Stimulated activated CD4-positive, alpha-beta T cell treated with anti-CD3 and anti-CD28 coated beads, Interleukin-2, amount 100 ng/mL, for 48 hours (primary cell): Measurements from ENCODE around the gene SCP2.

Source experiments
- DNase-seq, 2 donors: peaks; one replicate each; pipeline ENCODE4 v3.0.0-alpha.2; 2020

SCP2 gene

DNA sequence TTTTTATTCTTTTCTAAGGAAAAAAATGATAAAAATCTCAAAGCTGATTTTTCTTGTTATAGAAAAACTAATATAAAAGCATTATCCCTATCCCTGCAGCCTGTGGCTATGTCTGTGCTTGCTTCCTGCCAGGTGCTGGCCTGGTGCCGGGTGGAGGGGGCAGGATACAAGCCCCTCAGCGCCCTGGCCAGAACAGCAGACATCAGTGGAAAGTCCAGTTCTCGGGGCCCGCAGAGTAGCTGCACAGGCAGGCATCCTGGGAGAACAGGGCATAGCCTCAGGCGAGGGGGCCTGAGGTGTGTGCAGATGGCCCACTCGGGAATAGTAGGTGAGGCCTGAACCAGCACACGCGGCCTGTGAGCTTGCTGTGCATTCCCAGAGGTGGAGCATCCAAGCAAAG lies 158.3 kb downstream of the SCP2 start:
- DNase-seq = no peak

DNA sequence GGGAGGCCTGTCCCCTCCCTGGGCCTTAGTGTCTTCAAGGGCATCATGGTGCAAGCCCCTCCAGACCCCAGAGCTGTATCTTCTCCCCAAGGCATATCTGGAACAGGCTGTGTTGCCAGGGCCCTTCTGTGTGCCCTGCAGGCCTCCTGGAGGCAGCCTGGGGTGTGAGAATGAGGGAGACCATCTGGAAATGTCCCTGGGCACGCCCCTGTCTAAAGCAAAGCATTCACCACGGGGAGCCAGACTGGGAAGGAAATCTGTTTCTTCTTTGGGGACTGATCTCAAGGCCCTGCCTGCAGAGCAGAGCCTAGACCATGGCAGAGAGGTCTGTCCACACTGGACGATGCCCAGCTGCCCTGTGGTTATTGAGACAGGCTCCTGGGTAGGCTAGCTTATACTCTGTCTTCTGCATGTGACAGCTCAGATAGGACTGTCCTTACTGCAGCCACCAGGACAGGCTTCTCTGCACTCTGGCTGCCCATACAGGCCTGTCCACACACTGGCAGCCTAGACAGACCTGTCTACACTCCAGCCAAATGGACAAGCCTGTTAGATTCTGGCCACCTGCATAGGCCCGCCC lies 159.5 kb downstream of the SCP2 start:
- DNase-seq = no peak

DNA sequence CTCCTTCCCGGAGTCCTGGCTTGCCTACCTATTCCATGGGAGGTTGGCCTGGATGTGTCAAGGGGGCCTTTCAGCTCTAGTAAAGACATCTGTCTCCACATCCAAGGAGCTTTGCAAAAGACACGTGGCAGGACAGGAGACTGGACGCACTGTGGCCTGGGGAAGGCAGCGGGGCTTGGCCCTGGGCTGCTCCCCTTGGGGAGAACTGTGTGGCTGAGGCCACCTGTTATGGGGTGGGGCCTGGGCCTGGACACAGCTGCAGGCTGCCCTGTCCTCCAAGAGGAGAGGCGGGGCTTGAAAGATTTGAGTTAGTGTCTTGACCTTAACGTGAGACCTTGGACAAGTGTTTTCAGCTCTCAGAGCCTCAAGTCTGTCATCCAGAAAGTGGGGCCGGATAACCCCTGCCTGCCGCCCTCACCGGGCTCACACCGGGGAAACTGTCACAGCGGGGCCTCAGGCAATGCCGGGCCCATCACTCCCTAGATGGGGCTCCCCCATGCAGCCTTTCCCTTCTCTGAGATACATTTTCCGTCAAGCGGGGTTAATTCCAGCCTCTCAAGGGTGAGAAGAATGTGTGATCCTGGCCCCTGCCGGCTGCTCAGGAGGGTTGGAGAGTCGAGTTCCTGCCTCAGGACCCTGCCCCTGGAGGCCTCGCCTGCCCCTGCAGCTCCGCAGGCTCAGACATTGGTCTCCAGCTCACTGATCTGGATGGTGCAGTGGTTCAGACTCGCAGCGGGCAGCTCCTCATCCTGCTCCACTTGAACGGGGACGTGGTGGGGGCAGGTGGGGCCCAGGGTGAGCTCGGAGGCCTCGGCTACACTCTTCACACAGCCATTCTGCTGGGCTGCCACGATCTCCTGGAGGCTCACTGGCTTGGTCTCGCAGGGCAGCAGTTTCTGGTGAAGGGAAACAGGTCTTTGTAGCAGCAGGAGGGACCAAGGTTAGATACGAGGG lies 160.5 kb downstream of the SCP2 start:
- no peak for DNase-seq

DNA sequence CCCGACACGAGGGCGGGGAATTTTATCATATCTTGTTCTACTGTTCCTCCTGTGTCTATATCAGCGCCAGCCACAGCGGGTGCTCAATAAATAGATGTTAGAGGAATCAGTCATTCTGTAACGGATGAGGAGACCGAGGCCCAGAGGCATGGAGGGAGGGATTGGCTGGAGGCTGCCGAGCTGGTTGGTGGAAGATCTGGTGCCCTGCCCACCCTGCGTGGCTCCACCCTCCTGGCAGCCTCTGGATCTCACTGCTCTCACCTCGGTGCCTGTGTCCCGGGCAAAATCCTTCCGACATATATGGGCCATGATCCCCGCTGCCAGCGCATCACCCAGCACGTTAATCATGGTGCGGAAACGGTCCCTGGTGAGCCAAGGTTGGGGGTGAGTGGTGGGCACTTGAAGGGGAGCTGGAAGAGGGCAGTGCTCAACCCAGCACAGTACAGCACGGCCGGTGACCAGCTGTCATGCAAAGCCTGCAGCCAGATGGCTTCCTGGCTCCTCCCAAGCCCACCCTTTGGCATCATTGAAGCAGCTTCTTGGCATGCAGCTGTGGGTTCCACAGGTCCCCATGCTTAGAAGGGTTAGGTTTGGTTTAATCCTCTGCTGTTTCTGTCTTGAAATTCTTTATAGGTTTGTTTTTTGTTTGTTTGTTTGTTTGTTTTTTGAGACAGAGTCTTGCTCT lies 161.7 kb downstream of the SCP2 start:
- no peak for DNase-seq

DNA sequence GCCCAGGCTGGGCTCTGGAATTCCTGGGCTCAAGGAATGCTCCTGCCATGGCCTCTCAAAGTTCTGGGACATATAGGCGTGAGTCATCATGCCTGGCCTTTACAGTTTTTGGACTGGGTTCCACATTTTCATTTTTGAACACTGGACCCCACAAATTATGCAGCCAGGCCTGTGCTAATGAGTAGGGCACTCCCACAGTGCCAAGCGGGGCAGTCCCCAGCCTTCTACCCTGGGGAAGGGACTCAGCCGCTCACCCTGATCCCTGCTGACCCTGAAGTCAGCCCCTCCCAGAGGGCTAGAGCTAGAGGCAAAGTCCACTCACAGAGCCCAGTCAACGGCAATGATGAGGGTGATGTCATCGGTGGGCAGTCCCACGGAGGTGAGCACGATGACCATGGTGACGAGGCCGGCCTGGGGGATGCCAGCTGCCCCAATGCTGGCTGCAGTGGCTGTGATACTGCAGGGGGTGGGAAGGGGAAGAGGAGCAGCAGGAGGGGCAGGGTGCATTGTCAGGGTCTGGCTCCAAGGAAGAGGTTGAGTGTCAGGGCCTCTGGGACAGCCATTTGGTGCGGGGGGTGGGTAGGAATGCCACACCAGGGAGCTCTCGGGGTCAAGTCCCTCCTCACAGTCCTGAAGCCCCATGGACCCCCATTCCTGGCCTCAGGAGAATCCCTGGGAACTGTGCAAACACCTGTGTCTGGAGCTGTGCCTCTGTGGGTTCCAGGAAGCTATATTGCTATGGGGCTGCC lies 162.6 kb downstream of the SCP2 start:
- DNase-seq = no peak

DNA sequence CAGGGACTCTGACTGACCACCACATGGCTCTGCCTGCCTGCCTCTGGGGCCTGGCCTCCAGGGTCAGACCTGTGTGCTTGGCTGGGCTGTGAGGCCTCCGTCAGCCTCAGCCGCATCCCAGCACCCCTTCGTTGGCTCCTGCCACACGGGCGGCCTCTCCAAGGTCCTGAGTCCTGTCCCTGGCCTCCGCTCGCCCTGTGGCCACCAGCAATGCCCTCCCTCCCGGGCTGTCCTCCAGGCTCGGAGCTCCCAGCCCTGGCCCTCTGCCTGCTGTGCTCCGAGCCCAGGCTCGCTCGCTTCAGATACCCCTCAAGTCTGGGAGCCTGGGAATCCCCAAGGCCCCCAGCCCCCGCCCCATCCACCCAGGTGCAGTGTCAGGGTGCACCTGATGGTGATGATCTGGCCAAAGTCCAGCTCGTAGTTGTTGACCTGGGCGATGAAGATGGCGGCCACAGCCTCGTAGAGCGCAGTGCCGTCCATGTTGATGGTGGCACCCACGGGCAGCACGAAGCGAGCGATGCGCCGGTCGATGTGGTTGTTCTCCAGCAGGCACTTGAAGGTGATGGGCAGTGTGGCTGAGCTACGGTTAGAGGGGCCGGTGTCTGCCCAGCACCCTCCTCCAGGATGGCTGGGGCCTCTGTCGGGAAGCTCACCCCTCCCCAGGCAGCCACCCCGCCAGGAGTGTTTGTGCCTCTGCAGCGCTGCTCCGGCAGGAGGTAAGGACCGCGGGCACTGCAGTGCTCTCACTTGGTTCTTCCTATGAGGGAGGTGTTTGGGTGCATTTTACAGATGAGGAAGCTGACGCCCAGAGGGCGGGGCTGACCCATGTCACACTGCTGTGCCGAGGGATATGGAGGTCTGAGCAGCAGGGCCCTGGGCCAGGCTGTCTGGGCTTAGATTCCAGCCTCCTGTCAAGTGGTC lies 163.4 kb downstream of the SCP2 start:
- DNase-seq = no peak

DNA sequence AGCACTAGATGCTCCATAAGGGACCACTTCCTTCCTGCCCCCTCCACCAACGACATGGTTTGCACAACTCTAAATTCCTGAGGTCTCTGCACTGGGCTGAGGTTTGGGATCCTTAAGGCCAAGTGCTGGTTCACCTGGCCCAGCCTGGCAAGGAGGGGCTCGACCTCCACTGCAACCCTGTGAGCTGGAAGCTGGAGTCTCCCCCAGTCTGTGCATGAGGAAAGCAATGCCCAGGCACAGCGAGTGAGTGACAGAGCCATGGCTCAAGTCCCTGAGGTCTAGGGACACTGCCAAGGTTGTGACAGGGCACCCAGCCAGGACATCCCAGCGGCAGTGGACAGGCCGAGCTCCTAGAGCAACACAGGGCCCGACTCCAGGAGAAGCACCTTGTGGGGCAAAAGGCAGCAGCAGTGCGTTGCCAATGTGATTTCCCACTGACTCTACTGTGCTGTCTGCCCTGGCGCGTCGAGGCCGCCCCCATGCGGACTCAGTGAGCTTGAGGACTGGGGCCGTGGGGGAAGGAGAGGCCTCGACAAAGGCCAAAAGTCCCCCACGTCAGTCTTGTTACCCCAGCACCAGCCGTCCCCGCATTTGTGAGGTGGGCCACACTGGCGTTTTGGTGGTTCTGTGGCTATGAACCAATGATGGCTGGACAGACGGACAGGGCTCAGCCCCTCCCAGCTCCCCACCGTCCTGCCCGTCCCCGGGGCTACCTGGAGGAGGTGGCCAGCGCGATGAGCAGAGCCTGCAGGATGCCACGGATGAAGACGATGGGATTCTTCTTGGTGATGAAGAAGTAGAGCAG lies 165.0 kb downstream of the SCP2 start:
- DNase-seq = no peak

DNA sequence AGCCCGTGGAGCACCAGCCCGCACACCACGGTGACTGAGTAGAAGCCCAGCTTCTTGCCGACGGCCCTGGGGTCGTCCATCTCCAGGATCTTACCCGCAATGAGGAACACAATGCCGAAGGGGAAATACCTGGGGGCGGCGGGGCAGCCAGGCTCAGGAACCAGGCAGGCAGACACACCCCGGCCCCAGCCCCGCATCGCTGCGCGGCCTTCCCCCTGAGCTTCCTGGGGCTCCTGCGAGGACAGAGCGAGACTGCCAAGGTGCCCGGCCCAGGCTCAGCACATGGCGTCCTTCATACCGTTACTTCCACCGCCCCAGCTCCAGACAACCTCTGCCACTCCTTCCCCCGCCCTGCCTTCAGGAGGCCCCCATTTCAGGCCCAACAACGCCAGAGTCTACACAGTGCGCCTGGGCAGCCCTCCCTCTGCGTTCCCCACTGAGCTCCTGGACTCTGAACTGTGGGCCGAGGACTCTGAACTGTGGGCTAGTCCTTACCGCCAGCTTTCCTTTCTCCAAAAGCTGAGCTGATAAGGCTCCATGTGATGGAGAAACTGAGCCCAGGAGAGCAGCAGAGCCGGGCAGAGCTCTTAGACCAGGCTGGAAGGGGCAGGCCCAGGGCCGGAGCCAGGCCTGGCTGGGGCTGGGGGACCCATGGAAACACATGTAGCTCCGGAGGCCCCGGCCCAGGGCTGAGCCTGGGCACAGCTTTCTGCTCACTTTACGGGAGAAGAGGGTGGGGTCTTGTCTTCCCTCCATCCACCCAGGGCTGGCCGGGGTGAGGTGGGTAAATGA lies 165.8 kb downstream of the SCP2 start:
- DNase-seq = no peak

DNA sequence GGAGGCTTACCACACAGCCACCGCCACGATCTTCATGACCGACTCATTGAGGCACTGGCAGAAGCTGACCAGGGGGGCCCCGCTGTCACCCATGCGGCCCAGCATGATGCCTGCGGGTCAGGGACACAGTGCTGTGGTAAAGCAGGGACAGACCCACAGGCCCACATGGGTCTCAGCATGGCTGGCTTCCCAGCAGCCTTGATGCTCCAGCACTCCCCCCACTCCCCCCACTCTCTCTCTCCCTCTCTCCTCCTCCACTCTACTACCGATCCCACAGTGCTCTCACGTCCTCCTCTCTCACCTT lies 166.3 kb downstream of the SCP2 start:
- no peak for DNase-seq

DNA sequence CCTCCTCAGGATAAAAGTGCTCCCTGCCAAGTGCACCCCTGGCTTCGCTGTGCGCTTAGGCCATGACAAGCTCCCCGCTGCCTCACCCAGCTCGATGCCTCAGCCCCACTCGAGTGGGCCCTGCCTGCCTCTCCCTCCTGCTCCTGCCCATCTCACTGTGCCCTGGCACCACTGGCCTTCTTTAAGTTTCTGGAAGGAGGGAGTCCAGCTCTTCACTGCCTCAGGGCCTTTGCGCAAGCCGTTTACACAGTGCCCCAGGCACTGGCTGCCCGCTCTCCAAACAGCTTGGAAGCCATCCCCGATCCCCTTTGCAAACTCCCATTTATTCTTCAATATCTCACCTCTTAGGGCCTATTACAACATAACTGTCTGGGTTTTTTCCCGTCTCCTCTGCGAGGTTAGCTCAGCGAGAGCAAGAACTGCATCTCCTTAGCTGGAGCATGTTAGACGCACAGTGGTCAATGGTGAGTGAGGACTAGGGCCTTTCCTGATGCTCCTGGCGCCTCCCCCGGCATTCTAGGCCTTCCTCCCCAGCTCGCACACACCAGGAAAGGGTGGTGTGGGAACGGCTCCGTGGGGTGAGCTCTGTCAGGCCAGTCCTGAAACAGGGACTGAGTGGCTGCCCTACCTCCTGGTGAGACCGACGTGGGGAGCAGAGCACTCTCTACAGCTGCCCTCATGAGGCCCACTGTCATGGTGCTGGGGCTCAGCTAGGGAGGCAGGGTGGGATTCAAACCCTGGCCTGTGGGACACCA lies 166.9 kb downstream of the SCP2 start:
- DNase-seq = no peak

DNA sequence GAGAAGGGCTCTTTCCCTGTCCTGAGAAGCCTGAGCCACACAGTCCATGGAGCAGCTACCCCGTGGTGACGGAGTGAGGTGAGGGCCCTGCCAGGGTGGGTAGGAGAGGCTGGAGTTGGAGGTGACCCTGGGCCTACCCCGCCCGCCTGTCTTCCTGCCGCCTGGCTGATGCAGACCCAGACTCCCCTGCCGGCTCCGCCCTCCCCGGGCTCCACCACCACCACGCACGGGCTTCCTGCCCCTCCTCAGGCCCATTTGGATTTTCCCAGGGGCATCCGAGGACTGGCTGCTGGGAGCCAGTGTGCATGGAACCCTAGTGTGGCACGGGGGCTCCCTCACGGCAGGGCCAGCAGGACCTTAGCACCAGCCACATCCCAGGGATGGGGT lies 167.4 kb downstream of the SCP2 start:
- no peak for DNase-seq
